Measurements from ENCODE around the gene PRPF6. TPM values are rescaled to one million over a fixed set of nuclear protein-coding genes. Genes with fewer than 3 reads are reported as not detected.

The PRPF6 gene
- total and polyA plus RNA-seq, 2 of the 13 experiments (the other 11 are each of a cell fraction or from before 2014, with no cell fraction given): 63.7 to 101 TPM

GRCh38 chr20:64042054-64042781, 61.3 kb downstream of the PRPF6 start (continued):
- peak; percentile 93 for TF ChIP-seq KDM2A (CRISPR knock-in tag; IDR thresholded peaks at IDR 0.05; ENCODE audit: borderline replicate concordance, low read depth)
- TF ChIP-seq MYNN (CRISPR knock-in tag; IDR thresholded peaks at IDR 0.05; ENCODE audit: low read depth): peak; percentile 49; the same call in 1 of the 2 replicates
- TF ChIP-seq KMT2A (CRISPR knock-in tag; IDR thresholded peaks at IDR 0.05): no peak; the same call in 1 of the 2 replicates
- no peak for TF ChIP-seq RFX5 (IDR thresholded peaks at IDR 0.05; ENCODE audit: low read depth, low read length)
- TF ChIP-seq ZNF616 (CRISPR knock-in tag; IDR thresholded peaks at IDR 0.05; ENCODE audit: low read depth): no peak; the same call in 1 of the 2 replicates
- no peak for TF ChIP-seq HNF1A (IDR thresholded peaks at IDR 0.05; ENCODE audit: low read depth)
- TF ChIP-seq HNF1A (CRISPR knock-in tag; IDR thresholded peaks at IDR 0.05; ENCODE audit: borderline replicate concordance): no peak; the same call in 1 of the 2 replicates
- TF ChIP-seq ARNT2 (CRISPR knock-in tag; IDR thresholded peaks at IDR 0.05; ENCODE audit: low read depth): peak; percentile 81
- TF ChIP-seq ZNF180 (CRISPR knock-in tag; IDR thresholded peaks at IDR 0.05; ENCODE audit: borderline replicate concordance, low read depth): no peak
- peak; percentile 45; the same call in 1 of the 2 replicates for TF ChIP-seq SNAI1 (CRISPR knock-in tag; IDR thresholded peaks at IDR 0.05; ENCODE audit: borderline replicate concordance)
- TF ChIP-seq ZNF747 (CRISPR knock-in tag; IDR thresholded peaks at IDR 0.05; ENCODE audit: borderline replicate concordance): peak; percentile 92
- no peak for TF ChIP-seq ZFP62 (CRISPR knock-in tag; IDR thresholded peaks at IDR 0.05)
- TF ChIP-seq ZNF768 (CRISPR knock-in tag; IDR thresholded peaks at IDR 0.05): peak; percentile 63; the same call in 1 of the 2 replicates
- no peak for TF ChIP-seq PLRG1 (conservative IDR thresholded peaks at IDR 0.05)
- no peak for TF ChIP-seq MIER3 (CRISPR knock-in tag; IDR thresholded peaks at IDR 0.05; ENCODE audit: borderline replicate concordance)
- no peak for TF ChIP-seq ZNF326 (CRISPR knock-in tag; IDR thresholded peaks at IDR 0.05; ENCODE audit: borderline replicate concordance)
- peak; percentile 83 for TF ChIP-seq ATF7-NPFF (CRISPR knock-in tag; IDR thresholded peaks at IDR 0.05; ENCODE audit: low read depth)
- 0 out of 2 replicates have a peak, but pooled peaks have one; percentile 55 for TF ChIP-seq ZBTB26 (CRISPR knock-in tag; IDR thresholded peaks at IDR 0.05; ENCODE audit: borderline replicate concordance)
- TF ChIP-seq MNT (IDR thresholded peaks at IDR 0.05): no peak
- peak; percentile 77; the same call in 1 of the 2 replicates for TF ChIP-seq SRY (CRISPR knock-in tag; IDR thresholded peaks at IDR 0.05)
- 0 out of 2 replicates have a peak, but pooled peaks have one; percentile 24 for TF ChIP-seq CHCHD3 (CRISPR knock-in tag; IDR thresholded peaks at IDR 0.05)
- TF ChIP-seq HNF4A (CRISPR knock-in tag; IDR thresholded peaks at IDR 0.05): no peak
- TF ChIP-seq HDAC1 (CRISPR knock-in tag; IDR thresholded peaks at IDR 0.05): peak; percentile 54; the same call in 1 of the 2 replicates
- TF ChIP-seq KDM5A (IDR thresholded peaks at IDR 0.05; ENCODE audit: borderline replicate concordance, low read length): no peak

Measured in HepG2 (cell line).